Stimulated activated memory B cell treated with anti-CD40 and anti-IgM and Interleukin-4, amounts not matched to agents 10 μg/mL and 1 μg/mL and 100 μg/mL, for 72 hours (primary cell): Measurements from ENCODE around the gene DLST.

Source experiments
- ATAC-seq: fragments of 150-1000 bp; cut with Tn5 transposase; 2 replicates; pipeline ENCODE4 v1.10.0; 2021
- H3K27ac Mint-ChIP-seq: one replicate; pipeline ENCODE4 v1.8.0; 2022; ENCODE audit warnings: mild to moderate bottlenecking, mixed read lengths
- H3K27me3 Mint-ChIP-seq: one replicate; pipeline ENCODE4 v1.8.0; 2022; ENCODE audit warnings: mixed read lengths
- H3K36me3 Mint-ChIP-seq: one replicate; pipeline ENCODE4 v1.8.0; 2022; ENCODE audit warnings: mixed read lengths
- H3K4me1 Mint-ChIP-seq: one replicate; pipeline ENCODE4 v1.8.0; 2022; ENCODE audit warnings: mixed read lengths
- H3K4me3 Mint-ChIP-seq: one replicate; pipeline ENCODE4 v1.8.0; 2022; ENCODE audit warnings: mild to moderate bottlenecking, moderate library complexity, mixed read lengths
- H3K9me3 Mint-ChIP-seq: one replicate; pipeline ENCODE4 v1.8.0; 2022; ENCODE audit warnings: mixed read lengths

The DLST gene

DNA sequence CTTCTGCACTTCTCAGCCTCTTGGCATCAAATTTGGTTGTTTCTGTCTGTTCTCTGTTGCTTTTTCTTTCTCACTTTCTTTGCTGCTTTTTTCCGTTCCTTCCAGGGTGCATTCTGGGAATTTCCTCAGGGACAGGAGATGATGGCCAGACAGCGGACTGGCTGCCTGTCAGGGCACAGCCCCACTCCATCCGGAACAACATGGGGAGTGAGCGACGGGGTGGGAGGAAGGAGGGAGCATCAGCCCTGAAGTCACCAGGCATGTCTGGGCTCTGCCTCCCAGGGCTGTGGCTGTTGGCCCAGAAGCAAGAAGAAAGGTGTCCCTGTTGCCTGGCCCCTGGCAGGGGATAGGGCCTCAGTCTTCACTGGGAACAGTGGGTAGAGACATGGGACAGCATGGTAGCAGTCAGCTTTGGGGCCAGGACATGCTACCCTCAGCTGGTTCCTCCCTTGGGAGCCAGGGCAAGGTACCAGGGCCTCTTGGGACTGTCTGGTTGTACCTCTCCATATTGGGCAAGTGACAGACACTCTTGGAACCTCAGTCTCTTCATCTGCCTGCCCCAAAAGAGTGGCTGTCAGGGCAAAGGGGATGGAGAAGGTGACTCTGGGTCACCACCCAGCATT is 65.1 kb downstream of the DLST start:
- peak; percentile 44 for ATAC-seq
- H3K9me3 Mint-ChIP-seq = no peaks in the 10 kb centered on the region
- no peaks in the 10 kb centered on the region for H3K27me3 Mint-ChIP-seq
- peaks cover 32% of the 10 kb centered on the region for H3K4me1 Mint-ChIP-seq
- H3K36me3 Mint-ChIP-seq = no peaks in the 10 kb centered on the region
- peak overlapping the region; percentile 36 for H3K4me3 Mint-ChIP-seq
- peak overlapping the region; percentile 79 for H3K27ac Mint-ChIP-seq

DNA sequence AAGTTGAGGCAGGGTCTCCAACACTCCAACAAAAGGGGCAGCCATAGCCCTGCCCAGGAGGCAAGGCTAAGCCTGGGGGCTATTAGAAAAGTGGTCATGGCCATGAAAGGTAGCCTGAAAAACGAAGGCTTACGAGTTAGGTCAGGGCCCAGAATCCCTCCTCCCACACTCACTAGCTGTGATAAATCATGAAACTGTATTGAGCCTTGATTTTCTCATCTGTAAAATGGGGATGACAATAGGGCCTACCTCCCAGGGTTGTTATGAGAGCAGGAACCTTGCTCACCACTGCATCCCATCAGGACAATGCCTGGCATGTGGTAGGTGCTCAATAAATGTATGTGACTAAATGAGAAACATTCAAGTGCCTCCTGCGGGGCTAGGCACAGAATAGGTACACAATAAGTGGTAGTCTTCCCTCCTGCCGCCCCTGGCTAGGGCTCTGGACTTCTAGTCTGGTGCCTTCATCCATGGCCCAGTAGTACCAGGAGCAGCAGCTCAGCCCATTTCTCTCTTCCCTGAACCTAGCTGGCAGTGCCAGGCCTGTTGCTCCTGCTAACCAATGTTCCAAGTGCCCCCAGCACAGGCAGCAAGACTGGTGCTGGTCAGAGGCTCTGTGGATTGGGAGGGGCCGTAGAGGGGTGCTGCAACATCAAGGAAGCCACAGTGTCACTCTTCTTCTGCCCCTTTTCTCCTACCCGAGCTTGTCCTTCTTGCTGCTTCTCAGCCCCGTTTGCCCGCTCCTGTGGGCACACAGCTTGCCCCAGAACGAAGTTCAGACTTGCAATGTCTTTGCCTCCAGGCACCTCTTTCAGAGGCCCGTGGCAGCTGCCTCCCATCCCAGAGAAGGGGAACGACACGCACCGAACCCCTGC is 65.9 kb downstream of the DLST start:
- ATAC-seq = no peak
- H3K4me1 Mint-ChIP-seq = peaks cover 23% of the 10 kb centered on the region
- no peaks in the 10 kb centered on the region for H3K36me3 Mint-ChIP-seq
- no peak overlapping the region for H3K27ac Mint-ChIP-seq
- H3K4me3 Mint-ChIP-seq = no peak overlapping the region
- no peaks in the 10 kb centered on the region for H3K9me3 Mint-ChIP-seq
- H3K27me3 Mint-ChIP-seq = peaks cover 2% of the 10 kb centered on the region

GRCh38 chr14:74948228-74949175 is 66.8 kb downstream of the DLST start:
- no peaks in the 10 kb centered on the region for H3K9me3 Mint-ChIP-seq
- no peaks in the 10 kb centered on the region for H3K36me3 Mint-ChIP-seq
- H3K27me3 Mint-ChIP-seq = peaks cover 12% of the 10 kb centered on the region

DNA sequence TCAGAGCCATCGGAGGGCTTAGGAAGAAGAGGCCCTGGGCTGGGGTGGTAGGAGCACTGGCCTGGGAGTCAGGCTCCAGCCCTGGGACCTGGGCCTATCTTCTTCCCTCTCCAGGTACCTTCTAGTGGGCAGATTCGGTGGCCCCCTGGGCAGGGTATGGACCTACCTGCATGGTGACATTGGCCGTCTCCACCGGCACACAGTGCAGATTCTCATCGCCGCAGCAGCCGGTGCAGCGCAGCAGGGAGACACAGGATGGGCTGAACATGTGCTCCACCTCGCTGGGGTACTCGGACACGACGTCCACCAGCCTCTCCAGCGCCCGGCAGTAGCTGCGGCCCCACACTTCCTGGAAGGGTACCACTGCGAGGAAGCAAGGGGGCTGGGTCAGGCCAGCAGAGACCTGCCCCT is 67.5 kb downstream of the DLST start:
- Mint-ChIP-seq H3K27ac (no peak overlapping the region), H3K36me3 (no peaks in the 10 kb centered on the region), H3K4me3 (no peak overlapping the region), H3K9me3 (no peaks in the 10 kb centered on the region), H3K27me3 (peaks cover 17% of the 10 kb centered on the region), H3K4me1 (peaks cover 14% of the 10 kb centered on the region)
- no peak for ATAC-seq

More at GRCh38 chr14:74948228-74949175, 66.8 kb downstream of the DLST start:
- no peak for ATAC-seq
- Mint-ChIP-seq H3K4me1 (peaks cover 14% of the 10 kb centered on the region), H3K27ac (no peak overlapping the region), H3K4me3 (no peak overlapping the region)

DNA sequence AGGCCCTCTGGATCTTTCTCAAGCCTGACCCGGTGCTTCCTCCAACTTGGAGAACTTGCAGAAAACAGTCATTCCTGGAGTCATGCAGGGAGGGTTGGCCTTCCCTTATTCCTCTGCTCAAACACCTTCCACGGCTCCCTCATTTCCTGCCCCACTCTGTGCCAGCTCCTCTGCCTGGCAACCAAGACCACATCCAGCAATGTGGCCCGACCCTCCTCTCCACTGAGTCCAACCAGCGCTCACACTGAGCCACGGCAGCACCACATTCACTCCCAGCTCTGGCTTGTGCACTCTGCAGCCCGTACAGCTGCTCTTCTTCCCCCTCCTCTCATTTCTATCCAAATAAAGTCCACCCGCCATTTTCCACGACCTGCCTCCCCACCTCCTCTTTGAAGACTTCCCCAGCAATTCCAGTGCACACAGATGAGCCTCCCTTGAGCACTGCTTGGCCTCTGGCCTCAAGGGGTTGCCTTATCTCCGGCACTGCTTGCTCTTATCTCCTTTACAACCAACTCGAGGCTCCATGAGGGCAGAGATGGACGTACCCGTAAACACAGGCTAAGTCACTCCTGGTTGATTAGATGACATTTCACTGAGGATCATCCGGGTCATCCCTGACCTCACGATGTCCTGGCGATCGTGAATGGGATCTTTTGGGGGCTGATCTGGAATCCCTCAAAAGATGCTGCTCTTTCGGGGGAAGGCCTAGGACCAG is 68.3 kb downstream of the DLST start:
- Mint-ChIP-seq H3K4me1 (peaks cover 14% of the 10 kb centered on the region), H3K9me3 (no peaks in the 10 kb centered on the region), H3K27ac (no peak overlapping the region), H3K27me3 (peaks cover 17% of the 10 kb centered on the region), H3K36me3 (no peaks in the 10 kb centered on the region), H3K4me3 (no peak overlapping the region)
- no peak for ATAC-seq

GRCh38 chr14:74950795-74951442 is 69.2 kb downstream of the DLST start:
- Mint-ChIP-seq H3K9me3 (no peaks in the 10 kb centered on the region), H3K36me3 (no peaks in the 10 kb centered on the region), H3K4me1 (peaks cover 14% of the 10 kb centered on the region), H3K4me3 (no peak overlapping the region), H3K27me3 (peaks cover 17% of the 10 kb centered on the region), H3K27ac (no peak overlapping the region)
- no peak for ATAC-seq

GRCh38 chr14:74951443-74952179 is 69.9 kb downstream of the DLST start:
- no peak overlapping the region for H3K4me3 Mint-ChIP-seq
- no peak for ATAC-seq
- peaks cover 22% of the 10 kb centered on the region for H3K27me3 Mint-ChIP-seq
- no peaks in the 10 kb centered on the region for H3K9me3 Mint-ChIP-seq
- no peaks in the 10 kb centered on the region for H3K36me3 Mint-ChIP-seq
- no peak overlapping the region for H3K27ac Mint-ChIP-seq
- peaks cover 7% of the 10 kb centered on the region for H3K4me1 Mint-ChIP-seq

GRCh38 chr14:74952180-74952665 is 70.5 kb downstream of the DLST start:
- ATAC-seq = no peak
- H3K4me1 Mint-ChIP-seq = peaks cover under 1% of the 10 kb centered on the region
- no peaks in the 10 kb centered on the region for H3K9me3 Mint-ChIP-seq
- H3K27ac Mint-ChIP-seq = no peak overlapping the region
- no peaks in the 10 kb centered on the region for H3K36me3 Mint-ChIP-seq
- H3K27me3 Mint-ChIP-seq = peaks cover 23% of the 10 kb centered on the region
- H3K4me3 Mint-ChIP-seq = no peak overlapping the region

DNA sequence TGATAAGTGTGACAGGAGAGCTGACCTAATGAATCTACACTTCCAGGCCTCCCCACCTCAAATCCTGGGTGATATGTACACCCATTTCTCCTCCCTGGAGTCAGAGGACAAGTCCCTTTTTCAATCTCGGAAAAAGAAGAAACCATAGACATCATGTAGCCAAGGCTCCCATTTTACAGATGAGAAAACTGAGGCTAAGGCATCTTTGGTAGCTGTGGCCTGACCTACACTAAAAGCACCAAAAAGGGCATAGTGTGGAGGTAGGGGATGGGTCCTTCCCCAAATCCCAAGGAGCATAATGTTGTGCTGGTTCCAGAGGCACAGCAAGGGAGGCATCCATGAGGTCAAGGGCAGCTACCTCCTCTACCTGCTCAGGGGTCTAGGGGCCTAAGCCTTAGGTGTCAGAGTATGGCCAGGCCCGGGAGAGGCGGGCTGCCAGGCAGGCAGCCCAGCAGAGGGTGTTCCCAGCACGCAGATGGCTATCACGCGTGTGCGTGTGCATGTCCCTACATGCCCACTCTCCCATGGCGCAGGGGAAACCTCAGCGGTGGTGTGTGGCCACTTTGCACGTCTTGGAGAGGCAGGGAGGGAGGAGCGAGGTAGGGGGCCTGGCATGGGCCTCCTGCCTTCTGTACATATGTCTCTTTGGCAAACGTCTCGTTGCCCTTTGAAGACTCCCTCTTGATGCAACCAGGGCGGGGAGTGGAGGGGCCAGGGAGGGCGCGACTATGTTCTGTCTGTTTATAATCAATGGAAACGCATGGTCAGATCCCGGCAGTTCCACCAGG is 71.2 kb downstream of the DLST start:
- Mint-ChIP-seq H3K4me1 (no peaks in the 10 kb centered on the region), H3K27ac (no peak overlapping the region), H3K9me3 (no peaks in the 10 kb centered on the region), H3K27me3 (peaks cover 23% of the 10 kb centered on the region), H3K36me3 (no peaks in the 10 kb centered on the region), H3K4me3 (no peak overlapping the region)
- no peak for ATAC-seq
